Left colon (tissue), 2 donors: ENCODE data around the gene FNDC5. TPM values are rescaled to one million over a fixed set of nuclear protein-coding genes. Genes with fewer than 3 reads are reported as not detected.

ENCODE experiments used
- ATAC-seq: fragments of 200-7000 bp; cut with Tn5 transposase; one replicate; pipeline ENCODE4 v1.9.1; 2020; ENCODE audit warnings: mild to moderate bottlenecking, moderate library complexity
- DNase-seq, 2 donors: peaks; one replicate each; pipeline ENCODE4 v3.0.0-alpha.2; 2020
- intact Hi-C, 2 donors: fragments of 100-400 bp; cut with DNase I in 1 of 2; cut with micrococcal nuclease in 1 of 2; formaldehyde crosslinking; loops; one replicate each; pipeline versions ENCODE4 v1.11.2 to v1.14.0; 2022; cut with DNase I, micrococcal nuclease
- total RNA-seq, 2 donors: library from RNA; stranded (reverse); fragmentation: NEBNext Ultra II Directional; extraction: Animal tissue kit (Norgen Biotek cat#: 25700); gene quantifications; one replicate each; pipeline ENCODE4 v1.2.1, GENCODE V29; 2021
- donor health status: DM: no; HTN: no; CAD: no.
- donor health status: DM: yes; HTN: yes; CAD: no.

Gene FNDC5
- total RNA-seq, 2 donors from 2014 or later = 0.22 to 0.85 TPM

DNA sequence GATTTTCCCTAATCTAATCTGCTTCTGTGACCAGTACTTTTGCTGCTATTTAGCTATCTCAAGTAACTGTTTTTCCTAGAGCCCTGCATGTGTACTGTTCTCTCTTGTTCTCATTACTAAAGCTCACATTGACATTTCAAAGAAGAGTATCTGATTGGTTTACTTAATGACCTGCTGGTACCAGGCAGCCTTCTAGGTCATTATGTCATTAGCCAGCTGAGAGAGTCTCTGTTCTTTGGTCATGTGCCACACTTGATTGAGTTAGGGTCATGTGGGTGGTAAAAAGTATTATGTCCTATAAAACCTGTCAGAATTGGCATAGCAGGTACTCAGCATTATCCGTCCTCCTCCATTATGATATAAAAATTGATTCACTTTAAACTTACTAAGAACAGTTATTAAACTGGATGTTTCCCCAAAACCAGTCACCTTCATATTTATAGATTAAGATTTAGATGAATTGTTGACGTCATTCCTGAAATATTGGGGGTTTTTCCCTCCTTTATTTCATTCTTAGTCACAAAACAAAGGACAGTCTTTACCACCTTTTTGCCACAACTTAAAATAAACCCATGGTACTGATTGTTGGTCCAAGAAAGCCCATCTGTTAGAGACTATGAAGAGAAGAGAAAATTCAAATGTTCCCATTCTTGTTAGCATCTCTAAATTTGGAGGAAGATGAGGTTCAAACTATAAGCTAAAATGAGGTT lies 22.2 kb downstream of the FNDC5 start:
- intact Hi-C loops = no loop called here

DNA sequence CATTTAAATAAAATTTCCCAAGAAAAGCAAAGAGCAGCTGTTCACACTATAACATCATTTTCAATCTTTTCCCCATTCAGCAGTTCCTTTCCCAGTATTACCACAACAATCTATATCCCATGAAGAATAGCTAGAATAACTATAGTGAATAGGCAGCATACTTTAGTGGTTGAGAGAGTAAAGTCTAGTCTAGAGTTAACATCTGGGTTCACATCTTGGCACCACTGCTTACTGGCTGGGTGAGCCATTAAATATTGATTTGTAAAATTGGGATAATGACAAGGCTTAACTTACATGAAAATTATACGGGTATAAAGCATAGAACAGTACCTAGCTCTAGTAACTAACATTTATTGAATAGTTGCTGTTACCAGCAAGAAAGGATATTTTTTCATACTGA lies 38.8 kb downstream of the FNDC5 start:
- ATAC-seq = no peak
- DNase-seq = no peak
- intact Hi-C loops = no loop called here

More for the DNA sequence above, 22.2 kb downstream of the FNDC5 start:
- DNase-seq = no peak
- ATAC-seq = no peak

DNA sequence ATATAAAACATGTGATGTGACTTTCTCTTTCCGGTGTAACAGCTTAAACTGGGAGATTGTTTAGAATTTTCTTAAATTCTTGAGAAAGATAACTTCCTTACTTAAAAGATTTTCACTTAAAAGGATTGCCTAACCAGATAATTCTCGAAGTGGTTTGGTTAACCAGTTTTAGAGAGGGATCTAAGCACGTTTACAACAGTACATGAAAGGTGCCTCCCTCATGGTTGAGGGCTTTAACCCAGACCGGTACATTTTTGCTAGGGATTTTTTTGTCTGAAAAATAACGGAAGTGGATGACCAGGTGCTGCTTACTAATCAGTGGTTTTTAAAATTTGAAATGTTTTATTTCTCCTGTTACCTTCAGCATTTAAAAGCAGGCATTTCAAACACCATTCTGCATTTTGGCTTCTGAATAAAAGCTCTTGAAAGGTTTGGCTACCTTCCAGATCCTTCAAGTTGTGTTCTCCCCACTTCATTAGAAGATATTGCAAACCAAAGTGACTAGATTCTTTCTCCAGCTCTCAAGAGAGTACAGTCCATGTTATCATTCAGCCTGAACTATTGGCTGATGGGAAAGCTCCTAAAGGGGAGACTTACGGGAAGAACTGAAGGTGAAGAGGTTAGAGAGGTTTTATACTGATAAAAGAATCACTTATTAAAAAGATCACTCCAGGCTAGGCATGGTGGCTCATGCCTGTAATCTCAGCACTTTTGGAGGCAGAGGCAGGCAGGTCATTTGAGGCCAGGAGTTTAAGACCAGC lies 40.4 kb downstream of the FNDC5 start:
- ATAC-seq = no peak
- no peak for DNase-seq
- intact Hi-C loops = no loop called here

DNA sequence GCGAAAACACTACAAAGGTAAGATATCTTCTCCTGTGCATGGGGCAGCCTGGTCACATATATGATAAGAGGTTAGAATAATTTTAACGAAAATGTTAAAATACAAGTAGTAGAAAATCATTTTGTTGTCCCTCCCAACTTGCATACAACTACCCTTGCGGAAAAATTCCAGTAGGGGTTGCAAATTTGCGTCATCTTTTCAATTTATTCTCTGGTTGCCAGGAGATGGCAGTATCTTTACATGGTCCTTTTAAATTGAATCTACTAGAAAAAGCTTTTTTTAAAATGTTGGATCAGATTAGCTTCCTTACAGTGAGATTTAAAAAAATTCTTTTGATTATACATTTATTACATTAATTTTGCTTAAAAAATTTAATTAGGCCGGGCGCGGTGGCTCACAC lies 42.4 kb downstream of the FNDC5 start:
- ATAC-seq = no peak
- intact Hi-C loops = no loop called here
- no peak for DNase-seq

DNA sequence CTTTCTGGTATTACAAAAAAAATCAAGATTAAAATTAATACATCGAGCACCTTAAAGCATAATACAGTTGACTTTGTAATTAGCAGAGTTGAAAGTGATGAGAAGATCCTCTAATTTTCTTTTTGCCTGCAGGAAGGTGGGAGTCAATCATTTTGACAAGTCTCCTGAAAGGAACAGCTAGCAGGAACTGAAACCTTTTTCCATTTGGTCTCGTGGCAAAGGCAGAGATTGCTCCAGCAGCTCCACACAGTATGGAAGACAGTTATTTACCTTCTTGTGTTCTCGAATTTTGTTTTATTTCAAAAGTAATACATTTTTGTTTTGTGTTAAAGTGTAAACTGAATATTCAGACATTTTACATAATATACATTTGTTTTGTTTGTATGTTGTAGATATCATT lies 45.5 kb downstream of the FNDC5 start:
- ATAC-seq (no peak), DNase-seq (no peak)
- intact Hi-C loops = no loop called here

DNA sequence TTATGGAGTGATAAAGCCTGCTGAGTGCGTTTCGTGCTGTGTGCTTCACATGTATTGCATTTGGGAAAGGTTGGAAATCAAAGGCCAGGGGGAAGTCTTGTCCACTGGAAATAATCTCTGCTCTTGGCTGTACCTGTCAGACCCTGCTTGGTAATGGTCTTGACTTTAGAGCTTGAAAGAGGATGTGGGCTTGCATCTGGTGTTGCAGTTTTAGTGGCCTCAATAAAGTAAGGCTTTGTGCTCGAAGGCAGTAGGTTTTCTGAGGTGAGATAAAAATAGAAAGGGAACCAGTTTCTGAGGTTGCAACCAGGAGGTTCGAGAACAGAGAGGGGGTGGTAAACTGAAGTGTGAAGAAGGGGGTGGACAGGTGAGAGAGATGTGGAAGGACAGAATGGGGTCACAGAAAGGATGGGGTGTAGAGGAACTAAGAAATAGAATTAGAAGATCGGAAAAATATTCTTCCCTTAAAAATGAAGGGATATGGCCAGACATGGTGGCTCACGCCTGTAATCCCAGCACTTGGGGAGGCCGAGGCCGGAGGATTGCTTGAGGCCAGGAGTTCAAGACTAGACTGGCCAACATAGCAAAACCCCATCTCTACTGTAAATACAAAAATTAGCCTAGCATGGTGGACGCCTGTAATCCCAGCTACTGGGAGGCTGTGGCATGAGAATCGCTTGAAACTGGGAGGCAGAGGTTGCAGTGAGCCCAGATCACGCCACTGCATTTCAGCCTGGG lies 51.7 kb downstream of the FNDC5 start:
- ATAC-seq (no peak), DNase-seq (no peak)
- intact Hi-C loops = no loop called here

DNA sequence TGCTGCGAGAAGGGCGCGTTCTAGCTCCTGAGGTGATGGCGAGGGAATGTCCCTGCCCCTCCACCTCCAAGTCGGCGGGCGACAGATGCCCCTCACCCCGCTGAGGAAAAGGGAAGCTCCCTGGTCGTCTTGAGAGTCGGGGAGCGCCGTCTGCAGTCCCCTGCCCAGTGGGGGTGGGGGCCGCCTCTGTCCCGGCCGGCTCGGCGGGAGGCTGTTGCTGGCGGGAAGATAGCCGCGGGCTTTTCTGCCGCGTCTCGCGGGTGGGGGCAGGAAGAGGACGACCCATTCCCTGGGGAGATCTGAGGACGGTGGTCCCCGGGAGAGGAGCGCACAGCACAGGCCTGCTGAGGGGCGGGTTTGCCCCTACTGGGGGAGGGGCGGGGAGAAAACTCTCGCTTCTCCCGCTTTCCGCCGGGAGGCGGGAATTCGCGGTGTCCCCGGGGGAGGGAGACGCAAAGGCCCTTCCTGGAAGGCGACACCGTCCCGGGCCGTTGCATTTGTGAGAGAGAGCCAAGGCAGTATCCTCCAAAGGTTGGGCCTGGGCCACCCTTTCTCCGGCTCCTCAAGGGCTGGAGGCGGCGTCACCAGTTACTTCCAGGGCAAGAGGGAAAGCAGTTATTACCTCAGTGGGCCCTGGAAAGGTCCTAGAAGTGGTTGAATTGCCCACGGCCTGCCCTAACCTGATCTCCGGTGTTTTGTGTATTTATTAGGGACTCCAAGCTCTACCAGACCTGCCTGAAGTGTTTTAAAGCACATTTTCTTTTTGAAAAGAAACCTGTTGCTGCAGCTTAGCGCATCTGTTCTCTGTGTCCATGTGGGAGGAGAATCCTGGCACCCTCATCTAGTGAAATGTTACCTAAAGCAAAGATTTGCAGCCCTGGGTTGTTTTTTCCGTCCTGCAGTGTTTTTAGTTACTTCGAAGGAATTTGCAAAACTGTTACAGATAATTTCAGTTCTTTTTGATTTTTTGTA lies 52.6 kb downstream of the FNDC5 start:
- ATAC-seq (peak; percentile 51), DNase-seq (peak; percentile 77 to 80)
- intact Hi-C loops = no loop called here

DNA sequence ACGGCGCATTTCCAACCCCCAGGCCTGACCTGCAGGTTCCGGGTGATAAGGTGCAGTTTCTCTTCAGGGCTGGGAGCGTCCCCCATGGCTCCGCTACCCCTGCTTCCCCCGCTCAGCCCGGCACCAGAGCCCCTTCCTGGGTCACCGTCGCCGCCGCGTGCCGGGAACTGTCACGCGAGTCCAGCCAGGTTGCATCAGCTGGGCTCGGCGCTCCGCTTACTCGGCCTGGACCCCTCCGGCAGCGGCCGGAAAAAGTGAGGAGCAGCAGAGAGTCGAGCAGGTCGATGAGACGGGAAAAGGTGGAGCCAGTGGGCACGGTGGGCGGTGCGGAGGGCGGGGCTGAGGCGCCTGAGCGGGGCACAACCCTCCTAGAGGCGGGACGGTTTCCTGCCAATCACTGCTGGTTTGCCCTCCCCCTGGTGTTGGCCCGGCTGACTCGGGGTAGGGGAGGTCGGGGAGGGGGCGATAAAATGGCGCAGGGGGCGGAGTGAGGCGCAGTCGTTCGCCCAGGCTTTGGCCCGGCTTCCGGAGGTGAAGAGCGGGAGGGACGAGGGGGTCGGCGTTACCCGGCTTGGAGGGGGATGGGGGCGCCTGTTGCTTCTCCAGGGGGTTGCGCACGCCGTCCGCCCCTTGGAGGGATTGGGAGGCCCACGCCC lies 53.4 kb downstream of the FNDC5 start, which contains the start of the genes S100PBP and YARS1:
Gene S100PBP (plus strand): TSS at position 495 of the 656 bp plus-strand sequence. CDS start 8,447 bp downstream, outside the sequence.
Gene YARS1 (minus strand): TSS at position 200 of the 656 bp plus-strand sequence. CDS start 114 bp downstream, at position 86.
- intact Hi-C loops = no loop called here
- ATAC-seq (peak; percentile 92), DNase-seq (peak; percentile 99 to 100)

DNA sequence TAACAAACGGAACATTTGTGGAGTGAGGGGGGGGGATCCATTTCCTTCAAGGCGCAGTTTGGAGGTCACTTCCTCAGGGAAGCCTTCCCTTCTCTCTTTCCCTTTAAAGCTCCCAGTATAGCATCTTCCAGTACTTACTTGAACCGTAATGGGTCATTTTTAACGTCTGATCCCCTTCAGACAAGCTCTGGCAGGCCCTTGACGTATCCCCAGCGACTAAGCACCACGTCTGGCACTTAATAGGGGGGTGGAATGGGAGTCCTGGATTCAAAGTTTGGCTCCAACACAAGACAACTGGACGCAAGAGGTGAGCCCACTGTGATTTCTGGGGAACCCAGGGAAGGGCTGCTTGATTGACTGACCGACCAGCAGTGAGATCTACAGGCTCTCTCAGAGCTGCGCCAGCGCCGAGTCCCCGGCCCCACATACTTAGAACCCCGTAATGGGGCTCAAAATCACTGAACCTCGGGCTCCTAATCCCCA lies 54.0 kb downstream of the FNDC5 start:
- intact Hi-C loops = no loop called here
- DNase-seq = peak in 1 of 2 donors; percentile 33
- peak; percentile 3 for ATAC-seq

DNA sequence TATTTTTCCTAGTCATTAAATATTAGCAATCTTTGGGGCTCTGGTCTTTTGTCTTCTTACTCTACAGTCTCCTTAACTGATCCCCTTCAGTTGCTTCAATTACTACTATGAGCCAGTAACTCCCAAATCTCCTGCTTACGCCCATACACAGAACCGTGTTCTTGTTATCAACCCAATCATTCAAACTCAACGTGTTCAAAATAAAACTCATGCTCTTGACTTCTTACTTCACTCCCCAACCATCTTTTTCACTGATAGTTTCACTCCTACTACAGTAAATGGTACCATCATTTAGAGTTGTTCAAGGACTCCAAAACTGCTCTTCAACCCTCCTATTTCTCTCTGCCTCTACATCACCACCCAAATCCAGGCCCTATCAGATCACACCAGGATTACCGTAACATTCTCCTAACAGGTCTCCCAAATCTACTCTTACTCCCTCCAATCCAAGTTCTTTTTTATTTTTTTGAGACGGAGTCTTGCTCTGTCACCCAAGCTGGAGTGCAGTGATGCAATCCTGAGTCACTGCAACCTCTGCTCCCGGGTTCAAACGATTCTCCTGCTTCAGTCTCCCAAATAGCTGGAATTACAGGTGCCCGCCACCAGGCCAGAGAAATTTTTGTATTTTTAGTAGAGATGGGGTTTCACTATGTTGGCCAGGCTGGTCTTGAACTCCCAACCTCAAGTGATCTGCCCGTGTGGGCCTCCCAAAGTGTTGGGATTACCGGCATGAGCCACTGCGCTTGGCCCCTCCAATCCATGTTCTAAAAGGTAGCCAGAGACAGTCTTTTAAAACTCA lies 56.6 kb downstream of the FNDC5 start:
- DNase-seq (no peak), ATAC-seq (no peak)
- intact Hi-C loops = no loop called here

Other genes starting within 250 kb of the FNDC5 start
- 10 to 100 TPM; 44.0 to 44.1 TPM for gene ZBTB8OS, start 220.4 kb downstream of the FNDC5 start, total RNA-seq
- gene RBBP4, start 219.7 kb downstream of the FNDC5 start, total RNA-seq = 100 to 1,000 TPM; 128 to 129 TPM
- 10 to 100 TPM; 16.4 to 20.3 TPM for gene SYNC, start 168.1 kb downstream of the FNDC5 start, total RNA-seq
- 10 to 100 TPM; 41.7 to 88.3 TPM for gene YARS1, start 53.6 kb downstream of the FNDC5 start, total RNA-seq
- 10 to 100 TPM; 29.1 to 29.5 TPM for gene S100PBP, start 53.3 kb downstream of the FNDC5 start, total RNA-seq
- 1 to 10 TPM; 1.5 to 1.9 TPM for gene HPCA, start 15.6 kb upstream of the FNDC5 start, total RNA-seq
- 100 to 1,000 TPM; 739 to 855 TPM for gene TMEM54, start 30.5 kb upstream of the FNDC5 start, total RNA-seq
- gene RNF19B, start 93.9 kb upstream of the FNDC5 start, total RNA-seq = 10 to 100 TPM; 64.1 to 77.3 TPM
- gene AK2, start 166.0 kb upstream of the FNDC5 start, total RNA-seq = 100 to 1,000 TPM; 173 to 222 TPM
- 10 to 100 TPM; 10.1 to 22.7 TPM for gene AZIN2, start 210.2 kb upstream of the FNDC5 start, total RNA-seq